Activated CD4-positive, alpha-beta T cell treated with anti-CD3 and anti-CD28 coated beads, Interleukin-2, amount 50 U/mL, for 48 hours (primary cell): Measurements from ENCODE around the gene FBXO7.

Experiments used
- DNase-seq, 2 experiments: peaks; one replicate each; pipeline ENCODE4 v3.0.0-alpha.2; 2020

The FBXO7 gene

DNA sequence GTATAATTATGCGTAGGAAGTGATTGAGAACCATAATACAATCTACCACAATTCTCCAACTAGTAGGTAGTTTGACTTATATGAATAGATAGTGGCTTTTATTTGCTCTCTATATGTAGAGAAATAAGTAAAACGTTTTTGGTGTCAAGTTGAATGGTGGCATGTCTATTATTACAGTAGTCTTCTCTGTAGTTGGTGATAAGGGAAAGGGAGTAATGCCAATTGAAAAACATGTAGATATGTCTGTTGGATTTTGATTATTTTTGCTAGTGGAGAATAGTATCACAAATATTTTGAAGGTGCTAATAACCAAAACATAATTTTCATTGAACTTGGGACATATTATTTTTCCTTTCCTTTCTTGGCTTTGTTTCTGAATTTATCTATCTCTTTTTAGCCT lies 17.5 kb downstream of the FBXO7 start:
- no peak for DNase-seq

- no peak for DNase-seq
These were observed 18.9 kb downstream of the FBXO7 start for GRCh38 chr22:32493551-32493950.

GRCh38 chr22:32494971-32495370 lies 20.4 kb downstream of the FBXO7 start:
- DNase-seq: no peak

- DNase-seq: no peak
These were observed 25.1 kb downstream of the FBXO7 start for GRCh38 chr22:32499666-32500065.

GRCh38 chr22:32501836-32502752 lies 27.5 kb downstream of the FBXO7 start:
- DNase-seq: no peak

DNA sequence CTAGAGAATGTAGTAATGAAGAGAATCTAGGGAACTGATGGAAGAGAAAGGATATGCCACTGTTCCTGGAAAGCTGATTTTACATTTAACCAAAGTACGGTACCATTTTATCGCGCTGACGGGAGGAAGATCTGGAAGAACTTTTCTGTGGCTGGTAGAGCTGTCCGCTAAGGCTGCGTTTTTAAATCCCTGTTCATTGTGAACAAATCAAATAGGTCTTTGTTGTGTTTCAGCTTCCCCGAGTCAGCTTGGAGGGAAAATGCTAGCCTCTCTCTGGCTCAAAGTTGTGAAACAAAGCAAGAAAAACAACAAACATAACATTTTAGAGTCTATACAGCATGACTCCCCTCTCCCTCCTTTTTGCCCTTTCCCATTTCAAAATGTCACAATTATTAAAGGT lies 34.4 kb downstream of the FBXO7 start:
- DNase-seq: no peak

- no peak for DNase-seq
These were observed 36.7 kb downstream of the FBXO7 start for GRCh38 chr22:32511274-32511673.

DNA sequence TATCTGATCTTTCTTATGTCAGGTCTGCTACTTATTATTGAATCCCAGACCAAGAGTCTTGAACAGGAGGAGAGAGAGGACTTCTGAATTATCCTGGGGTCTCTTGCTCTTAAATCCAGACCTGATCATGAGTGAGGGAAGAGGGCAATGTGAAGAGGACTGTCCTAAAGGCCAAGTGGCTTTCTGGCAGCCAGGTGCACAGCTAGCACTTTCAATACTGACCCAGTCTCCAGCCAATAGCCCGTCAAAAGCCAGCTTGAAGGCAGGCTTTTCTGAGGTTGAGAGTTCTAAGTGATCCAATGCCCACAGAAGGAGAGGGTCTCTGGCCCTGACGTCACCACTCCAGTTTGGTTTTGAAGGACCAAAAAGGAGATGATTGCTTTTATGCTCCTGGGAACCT lies 37.2 kb downstream of the FBXO7 start:
- DNase-seq: no peak

GRCh38 chr22:32512267-32512982 lies 37.8 kb downstream of the FBXO7 start:
- DNase-seq: no peak

- no peak for DNase-seq
These were observed 40.5 kb downstream of the FBXO7 start for GRCh38 chr22:32515084-32515483.

DNA sequence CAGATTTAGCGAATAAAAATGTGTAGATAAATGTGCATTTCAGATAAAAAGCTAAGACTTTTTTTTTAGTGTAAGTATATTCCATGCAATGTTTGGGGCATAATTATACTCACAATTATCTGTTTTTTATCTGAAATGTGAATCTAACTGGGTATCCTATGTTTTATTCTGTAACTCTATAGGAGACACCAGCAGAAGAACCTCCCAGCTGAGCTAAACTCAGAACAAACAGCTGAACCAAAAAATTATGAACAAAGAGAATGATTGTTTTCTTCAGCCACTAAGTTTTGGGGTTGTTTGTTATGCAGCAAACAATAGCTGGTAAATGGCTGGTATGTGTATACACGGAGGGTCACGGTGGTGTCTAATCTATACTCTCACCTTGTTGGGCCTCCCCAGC lies 42.9 kb downstream of the FBXO7 start:
- DNase-seq: no peak

DNA sequence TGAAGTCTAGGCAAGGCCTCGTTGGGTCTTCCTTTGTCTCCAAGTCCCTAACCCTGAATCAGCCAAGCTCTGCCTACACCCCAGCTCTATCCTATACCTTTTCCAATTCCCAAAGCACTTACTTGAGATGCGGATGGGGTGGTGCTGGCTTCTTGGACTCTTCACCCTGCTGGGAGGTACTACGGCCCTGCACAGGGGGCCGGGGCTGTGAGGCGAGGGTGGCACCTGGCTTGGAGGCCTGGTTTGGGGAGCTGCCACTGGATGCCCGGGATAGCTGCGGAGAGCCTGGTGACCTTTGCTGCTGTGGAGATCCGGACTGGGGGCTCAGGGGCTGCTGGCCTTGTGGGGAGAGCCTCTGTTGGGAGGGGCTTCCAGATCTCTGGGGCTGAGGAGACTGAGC lies 43.3 kb downstream of the FBXO7 start:
- no peak for DNase-seq

GRCh38 chr22:32518381-32518780 lies 43.8 kb downstream of the FBXO7 start:
- no peak for DNase-seq

- DNase-seq: peak in 1 of 2 experiments; percentile 8
These were observed 44.2 kb downstream of the FBXO7 start for GRCh38 chr22:32518848-32519247.

DNA sequence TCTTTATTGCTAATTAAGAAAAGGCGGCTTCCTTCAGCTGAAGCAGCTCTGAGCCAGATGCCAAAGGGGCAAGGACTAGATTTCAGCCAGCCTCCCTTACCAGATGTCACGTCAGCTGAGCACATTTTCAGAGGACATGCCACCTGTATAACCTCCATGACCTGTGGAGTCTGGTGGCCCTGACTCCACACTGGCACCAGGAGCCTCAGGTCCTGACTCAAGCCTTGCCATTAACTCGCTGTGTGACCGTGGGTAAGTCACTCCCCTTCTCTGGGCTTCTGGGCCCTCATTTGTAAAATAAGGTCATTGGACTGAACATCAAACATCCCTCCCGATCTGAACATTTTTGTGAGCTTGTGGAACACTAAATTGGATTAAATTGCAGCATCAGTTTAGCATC lies 46.0 kb downstream of the FBXO7 start:
- no peak for DNase-seq

DNA sequence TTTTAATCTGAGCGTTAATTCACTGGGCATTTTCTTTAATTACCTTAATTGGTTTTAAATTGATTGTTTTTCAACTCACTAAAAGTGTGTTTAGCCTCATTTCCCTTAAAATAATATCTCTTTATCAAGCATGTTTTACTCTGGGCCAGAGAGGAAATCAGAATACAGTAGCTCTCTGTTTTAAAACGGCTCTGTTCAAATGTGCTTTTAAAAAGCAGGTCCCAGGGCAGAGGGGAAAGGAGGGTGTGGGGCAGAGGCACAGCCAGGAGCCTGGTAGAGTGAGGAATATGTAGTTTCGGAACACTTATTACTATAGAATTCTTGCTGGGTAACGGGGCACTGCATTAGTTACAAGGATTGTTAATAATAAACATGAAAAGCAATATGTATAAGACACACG lies 47.6 kb downstream of the FBXO7 start:
- no peak for DNase-seq

GRCh38 chr22:32527756-32528155 lies 53.1 kb downstream of the FBXO7 start:
- no peak for DNase-seq

DNA sequence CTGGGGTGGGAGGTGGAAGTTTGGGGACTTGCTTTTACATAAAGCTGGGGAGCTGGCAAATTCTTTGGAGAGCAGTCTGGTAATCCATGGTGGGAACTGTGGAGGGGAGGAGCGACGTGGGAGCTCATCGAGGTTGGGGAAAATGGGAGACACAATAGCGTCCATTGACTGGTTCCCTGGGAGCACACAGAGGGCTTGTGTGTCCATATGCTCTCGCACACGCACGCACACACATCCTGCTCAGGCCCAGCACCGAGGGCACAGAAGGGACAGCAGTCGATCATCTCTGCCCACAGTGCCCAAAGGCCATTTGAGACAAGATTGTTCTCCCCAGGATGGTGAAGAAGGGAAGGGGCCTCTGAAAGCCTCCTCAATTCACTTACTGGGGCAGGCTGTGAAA lies 53.7 kb downstream of the FBXO7 start:
- DNase-seq: no peak

DNA sequence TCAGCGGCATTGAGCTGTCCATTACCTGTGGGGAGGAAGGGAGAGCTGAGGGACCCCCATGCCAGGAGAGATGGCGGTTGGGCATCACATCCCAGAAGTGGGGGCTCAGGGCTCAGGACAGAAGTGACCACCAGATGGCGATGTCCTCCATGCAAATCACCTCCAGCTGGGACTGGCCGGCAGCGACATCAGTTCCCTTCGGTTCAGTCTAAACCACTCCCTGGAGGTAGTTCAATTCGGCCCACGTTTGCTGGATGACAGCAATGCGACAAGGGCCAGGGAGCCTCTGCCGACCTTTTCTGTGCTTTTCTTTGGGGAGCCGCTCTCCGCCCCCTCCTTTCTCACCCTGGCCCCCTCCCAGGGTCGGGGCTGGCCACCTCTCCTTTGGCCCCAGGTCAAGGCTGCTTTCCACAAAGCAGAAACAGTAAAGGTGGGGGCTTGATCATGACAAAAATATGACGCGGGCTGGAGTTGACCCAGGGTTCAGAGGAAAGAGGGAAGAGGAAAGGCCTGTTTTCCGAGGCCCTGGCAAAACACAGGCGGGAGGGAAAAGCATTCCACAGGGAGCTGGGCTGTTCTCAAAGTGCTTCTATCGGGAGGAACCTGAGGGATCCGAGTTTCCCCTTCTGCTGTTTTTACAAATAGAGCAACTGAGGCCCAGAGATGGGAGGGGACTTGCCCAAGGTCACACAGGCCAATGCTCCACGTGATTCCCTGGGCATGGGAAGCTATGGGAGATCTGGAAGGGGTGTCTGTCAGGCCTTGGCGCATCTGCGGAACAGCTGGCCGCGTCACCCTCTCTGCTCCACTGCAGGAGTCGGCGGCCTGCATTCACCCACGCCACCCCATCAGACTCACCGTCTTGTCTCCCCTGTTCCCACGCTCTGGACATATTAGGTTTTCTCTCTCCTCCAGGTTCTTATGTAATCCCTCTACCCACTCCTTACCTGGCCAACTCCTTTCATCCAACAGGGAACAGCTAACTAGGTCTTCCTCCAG lies 54.7 kb downstream of the FBXO7 start:
- peak; percentile 70 to 77 for DNase-seq

DNA sequence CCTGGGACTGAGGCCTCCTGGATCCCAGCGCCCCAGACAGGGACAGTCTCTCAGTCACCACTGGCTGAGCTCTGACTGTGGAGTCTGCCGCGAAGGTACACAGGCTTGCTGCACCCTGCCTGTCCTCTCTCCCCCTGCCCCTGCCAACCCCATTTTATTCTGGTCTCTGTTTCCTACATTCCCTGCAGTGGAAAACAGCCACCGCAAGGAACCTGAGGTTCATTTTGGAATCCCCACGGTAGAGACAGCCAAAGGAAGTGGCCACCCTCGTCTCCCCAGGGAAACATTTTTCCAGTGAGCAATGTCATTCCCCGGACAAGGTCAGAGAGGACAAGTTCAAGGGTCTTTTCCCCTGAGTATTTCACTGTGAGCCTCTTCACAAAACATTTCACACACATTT lies 56.6 kb downstream of the FBXO7 start:
- no peak for DNase-seq

DNA sequence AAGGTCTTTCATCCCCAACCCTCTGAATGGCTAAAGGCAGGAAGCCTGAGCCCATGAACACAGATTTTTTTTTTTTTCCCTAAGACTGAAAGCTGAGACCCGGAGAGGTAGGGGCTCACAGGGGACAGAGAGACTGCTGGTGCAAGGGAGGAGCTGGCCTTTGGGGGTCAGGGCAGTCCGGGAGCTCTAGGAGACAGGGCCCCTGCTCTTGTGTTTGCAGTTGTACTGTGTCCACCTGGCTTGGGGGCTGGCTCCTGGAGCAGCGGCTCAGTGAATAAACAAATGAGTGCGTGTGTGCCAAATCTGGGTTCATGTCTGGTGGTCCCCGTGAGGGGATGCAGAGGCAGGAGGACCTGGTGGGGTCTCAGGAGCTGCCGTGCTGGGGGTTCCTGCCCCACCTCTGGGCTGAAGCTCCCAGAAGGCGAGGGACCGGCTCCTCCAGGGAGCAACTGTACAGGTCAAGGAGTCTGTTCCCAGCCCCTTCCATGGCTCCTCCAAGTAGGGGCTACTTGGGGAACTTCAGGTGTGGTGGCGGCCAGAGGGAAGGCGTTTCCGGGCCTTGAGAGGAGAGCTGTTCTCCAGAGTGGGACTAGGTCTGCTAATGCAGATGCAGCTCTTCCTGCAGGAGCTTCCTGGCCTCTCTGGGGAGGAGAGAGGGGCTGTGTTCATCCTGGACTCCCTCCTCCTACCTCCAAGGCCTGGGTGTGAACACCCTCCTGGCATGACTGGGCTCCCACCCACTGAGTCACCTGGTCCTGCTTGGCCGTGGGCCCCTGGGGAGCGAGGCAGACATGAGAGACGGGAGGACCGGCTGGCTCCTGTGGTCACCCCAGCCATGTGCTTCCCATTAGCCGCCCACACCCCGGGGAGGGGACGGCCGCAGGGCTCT lies 57.6 kb downstream of the FBXO7 start:
- no peak for DNase-seq

DNA sequence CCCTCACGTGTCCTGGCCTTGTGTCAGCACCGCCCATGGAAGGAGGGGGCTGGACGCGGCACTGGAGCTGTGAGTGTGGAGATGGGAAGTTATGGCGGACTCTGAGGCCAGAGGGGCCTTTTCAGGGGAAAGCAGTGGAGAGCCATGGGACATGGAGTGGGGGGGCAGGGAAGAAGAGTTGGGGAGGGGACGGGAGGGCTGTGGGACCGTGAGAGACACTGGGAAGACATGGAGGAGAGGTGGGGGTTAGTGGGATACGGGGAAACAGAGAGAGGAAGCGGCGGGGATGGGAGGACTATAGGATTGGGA lies 58.2 kb downstream of the FBXO7 start:
- no peak for DNase-seq
